Vagina (tissue), 2 donors: ENCODE data around the gene NFATC3. TPM values are rescaled to one million over a fixed set of nuclear protein-coding genes. Genes with fewer than 3 reads are reported as not detected.

ENCODE experiments used
- DNase-seq, 2 donors: peaks; one replicate each; pipeline ENCODE4 v3.0.0-alpha.2; 2017; ENCODE audit errors: extremely low spot score in 2 of 2
- H3K27ac ChIP-seq: fragments of 200-600 bp; sonication (generic); one replicate; pipeline ENCODE4 v1.5.1; 2019
- H3K27me3 ChIP-seq: fragments of 200-600 bp; sonication (generic); one replicate; pipeline ENCODE4 v1.5.1; 2019
- H3K36me3 ChIP-seq, 2 donors: fragments of 200-600 bp; sonication (generic); one replicate each; pipeline ENCODE4 v1.5.1; 2017 to 2019
- H3K4me1 ChIP-seq: fragments of 200-600 bp; sonication (generic); one replicate; pipeline ENCODE4 v1.5.1; 2019
- H3K4me3 ChIP-seq, 2 donors: fragments of 200-600 bp; sonication (generic); 1 replicate in 1 of 2; 2 replicates in 1 of 2; pipeline ENCODE4 v1.5.1; 2016 to 2019
- H3K9me3 ChIP-seq: fragments of 200-600 bp; sonication (generic); one replicate; pipeline ENCODE4 v1.5.1; 2019
- POLR2A ChIP-seq, 2 donors: fragments of 450-650 bp; IDR thresholded peaks; one replicate each; pipeline ENCODE4 v1.6.1; 2017; ENCODE audit warnings: antibody characterized with exemption in 2 of 2, mild to moderate bottlenecking in 2 of 2, moderate library complexity in 2 of 2
- POLR2AphosphoS5 ChIP-seq, 2 donors: sonication (generic); formaldehyde crosslinking; IDR thresholded peaks; one replicate each; pipeline ENCODE4 v1.9.0; 2017; ENCODE audit warnings: antibody characterized with exemption in 2 of 2, mild to moderate bottlenecking in 2 of 2, low read depth in 1 of 2; ENCODE audit not compliant: insufficient read depth in 1 of 2
- intact Hi-C: fragments of 100-400 bp; cut with DNase I; formaldehyde crosslinking; loops from one replicate; pipeline ENCODE4 v1.15.1; 2023
- total RNA-seq: library from RNA; depleted of rRNA; stranded (reverse); fragments of >200 nt; gene quantifications from one replicate; pipeline ENCODE4 v1.2.3, GENCODE V29; 2016
- TF ChIP-seq, protein P1 (sequence below), 3 experiments: fragments of 450-650 bp in 2 of 3; fragments of 200-600 bp in 1 of 3; sonication (generic) in 1 of 3; IDR thresholded peaks; one replicate each; pipeline ENCODE4 v1.5.1; 2017 to 2019; ENCODE audit warnings: antibody characterized with exemption in 3 of 3, mild to moderate bottlenecking in 2 of 3, moderate library complexity in 2 of 3

Gene NFATC3
- total RNA-seq, 1 donor from 2014 or later: 51.8 TPM

DNA sequence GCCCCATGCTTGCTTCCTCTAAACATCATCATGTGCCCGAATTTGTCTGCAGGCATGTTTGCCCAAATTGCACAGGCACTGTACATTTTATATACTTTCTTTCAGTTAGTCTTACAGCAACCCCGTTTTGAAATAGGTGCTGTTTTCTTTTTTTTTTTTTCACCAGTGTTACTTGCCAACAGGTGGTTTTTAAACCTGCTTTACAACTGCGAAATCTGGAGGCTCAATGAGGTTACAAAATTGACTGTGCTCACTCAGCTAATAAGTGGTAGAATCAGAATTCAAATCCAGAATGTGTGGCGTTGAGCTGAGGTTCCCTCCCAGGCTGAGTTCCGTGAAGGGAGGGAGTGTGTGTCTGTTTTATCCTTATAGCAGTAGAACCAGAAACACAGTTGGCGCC lies 165.8 kb downstream of the NFATC3 start:
- H3K27ac ChIP-seq: no peak overlapping the region
- H3K4me1 ChIP-seq: peaks cover 26% of the 10 kb centered on the region
- H3K9me3 ChIP-seq: no peaks in the 10 kb centered on the region
- H3K4me3 ChIP-seq: no peak overlapping the region
- no peak for TF ChIP-seq POLR2A (IDR thresholded peaks at IDR 0.05)
- DNase-seq: no peak
- H3K36me3 ChIP-seq: peaks cover 0 to 39% of the 10 kb centered on the region in 2 donors
- intact Hi-C loops: no loop called here
- no peaks in the 10 kb centered on the region for H3K27me3 ChIP-seq

DNA sequence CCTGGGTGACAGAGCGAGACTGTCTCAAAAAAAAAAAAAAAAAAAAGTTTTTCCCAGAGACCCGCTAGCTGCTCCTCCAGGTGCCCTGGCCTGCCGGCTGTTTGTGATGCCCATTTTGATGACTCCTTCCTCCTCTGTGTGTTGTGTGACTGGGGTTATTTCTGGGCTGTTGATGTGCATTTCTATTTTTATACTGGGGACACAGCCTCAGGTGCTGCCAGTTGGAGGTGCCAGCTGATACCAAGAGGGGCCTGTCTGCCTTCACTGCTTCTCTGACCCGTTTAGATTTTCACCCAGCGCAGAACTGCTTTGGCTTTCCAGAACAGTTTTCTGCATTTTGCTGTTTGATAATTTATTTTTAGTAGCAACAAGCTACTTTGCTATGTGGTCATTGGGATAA lies 166.7 kb downstream of the NFATC3 start:
- H3K4me3 ChIP-seq: no peak overlapping the region
- TF ChIP-seq, protein P1, sequence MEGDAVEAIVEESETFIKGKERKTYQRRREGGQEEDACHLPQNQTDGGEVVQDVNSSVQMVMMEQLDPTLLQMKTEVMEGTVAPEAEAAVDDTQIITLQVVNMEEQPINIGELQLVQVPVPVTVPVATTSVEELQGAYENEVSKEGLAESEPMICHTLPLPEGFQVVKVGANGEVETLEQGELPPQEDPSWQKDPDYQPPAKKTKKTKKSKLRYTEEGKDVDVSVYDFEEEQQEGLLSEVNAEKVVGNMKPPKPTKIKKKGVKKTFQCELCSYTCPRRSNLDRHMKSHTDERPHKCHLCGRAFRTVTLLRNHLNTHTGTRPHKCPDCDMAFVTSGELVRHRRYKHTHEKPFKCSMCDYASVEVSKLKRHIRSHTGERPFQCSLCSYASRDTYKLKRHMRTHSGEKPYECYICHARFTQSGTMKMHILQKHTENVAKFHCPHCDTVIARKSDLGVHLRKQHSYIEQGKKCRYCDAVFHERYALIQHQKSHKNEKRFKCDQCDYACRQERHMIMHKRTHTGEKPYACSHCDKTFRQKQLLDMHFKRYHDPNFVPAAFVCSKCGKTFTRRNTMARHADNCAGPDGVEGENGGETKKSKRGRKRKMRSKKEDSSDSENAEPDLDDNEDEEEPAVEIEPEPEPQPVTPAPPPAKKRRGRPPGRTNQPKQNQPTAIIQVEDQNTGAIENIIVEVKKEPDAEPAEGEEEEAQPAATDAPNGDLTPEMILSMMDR (IDR thresholded peaks at IDR 0.05): no peak
- no peak for TF ChIP-seq POLR2AphosphoS5 (IDR thresholded peaks at IDR 0.05; ENCODE audit: insufficient read depth in 1 of 2, low read depth in 1 of 2)
- TF ChIP-seq POLR2A (IDR thresholded peaks at IDR 0.05): no peak
- no peak for DNase-seq
- no peaks in the 10 kb centered on the region for H3K27me3 ChIP-seq
- peaks cover 18% of the 10 kb centered on the region for H3K4me1 ChIP-seq
- H3K9me3 ChIP-seq: no peaks in the 10 kb centered on the region
- H3K27ac ChIP-seq: no peak overlapping the region
- intact Hi-C loops: no loop called here
- peaks cover 0 to 46% of the 10 kb centered on the region in 2 donors for H3K36me3 ChIP-seq

DNA sequence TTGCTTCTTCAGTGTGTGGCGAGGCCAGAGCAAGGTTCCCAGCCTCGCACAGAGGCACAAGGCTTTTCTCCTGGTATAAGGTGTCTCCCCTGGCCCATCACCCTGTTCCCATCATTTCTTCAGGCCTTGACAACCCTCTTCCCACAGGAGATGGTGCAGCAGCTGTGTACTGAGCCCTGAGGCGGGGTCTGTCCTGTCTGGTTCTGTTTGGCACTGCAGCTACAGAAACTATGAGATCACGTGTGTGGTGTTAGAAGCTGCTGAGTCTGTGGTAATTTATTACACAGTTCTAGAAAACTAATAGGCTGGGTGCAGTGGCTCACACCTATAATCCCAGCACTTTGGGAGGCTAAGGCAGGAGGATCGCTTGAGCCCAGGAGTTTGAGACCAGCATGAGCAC lies 167.2 kb downstream of the NFATC3 start:
- Histone ChIP-seq H3K36me3 (peaks cover 0 to 46% of the 10 kb centered on the region in 2 donors), H3K9me3 (no peaks in the 10 kb centered on the region), H3K4me3 (no peak overlapping the region), H3K27ac (no peak overlapping the region), H3K27me3 (no peaks in the 10 kb centered on the region), H3K4me1 (peaks cover 18% of the 10 kb centered on the region)
- no peak for DNase-seq
- intact Hi-C loops: no loop called here
- TF ChIP-seq POLR2A (IDR thresholded peaks at IDR 0.05) (no peak), POLR2AphosphoS5 (IDR thresholded peaks at IDR 0.05; ENCODE audit: insufficient read depth in 1 of 2, low read depth in 1 of 2) (no peak)
- TF ChIP-seq, protein P1 (IDR thresholded peaks at IDR 0.05): no peak

DNA sequence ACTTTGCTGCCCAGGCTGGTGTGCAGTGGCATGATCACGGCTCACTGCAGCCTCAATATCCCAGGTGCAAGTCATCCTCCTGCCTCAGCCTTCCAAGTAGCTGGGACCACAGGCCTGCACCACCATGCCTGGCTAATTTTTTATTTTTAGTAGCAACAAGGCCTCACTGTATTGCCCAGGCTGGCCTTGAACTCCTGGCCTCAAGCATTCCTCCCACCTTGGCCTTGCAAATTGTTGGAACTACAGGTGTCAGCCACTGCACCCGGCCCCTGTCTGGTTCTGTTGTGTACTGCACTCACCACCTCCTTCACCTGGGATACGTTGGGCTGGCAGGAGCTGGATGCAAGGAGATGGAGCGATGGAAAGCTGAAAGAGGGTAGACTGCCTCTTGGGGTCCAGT lies 168.6 kb downstream of the NFATC3 start:
- Histone ChIP-seq H3K9me3 (no peaks in the 10 kb centered on the region), H3K4me3 (no peak overlapping the region), H3K4me1 (peaks cover 11% of the 10 kb centered on the region), H3K27ac (no peak overlapping the region), H3K27me3 (no peaks in the 10 kb centered on the region), H3K36me3 (peaks cover 0 to 46% of the 10 kb centered on the region in 2 donors)
- intact Hi-C loops: no loop called here
- no peak for DNase-seq
- TF ChIP-seq POLR2A (IDR thresholded peaks at IDR 0.05) (no peak), POLR2AphosphoS5 (IDR thresholded peaks at IDR 0.05; ENCODE audit: insufficient read depth in 1 of 2, low read depth in 1 of 2) (no peak)
- TF ChIP-seq, protein P1 (IDR thresholded peaks at IDR 0.05): no peak

DNA sequence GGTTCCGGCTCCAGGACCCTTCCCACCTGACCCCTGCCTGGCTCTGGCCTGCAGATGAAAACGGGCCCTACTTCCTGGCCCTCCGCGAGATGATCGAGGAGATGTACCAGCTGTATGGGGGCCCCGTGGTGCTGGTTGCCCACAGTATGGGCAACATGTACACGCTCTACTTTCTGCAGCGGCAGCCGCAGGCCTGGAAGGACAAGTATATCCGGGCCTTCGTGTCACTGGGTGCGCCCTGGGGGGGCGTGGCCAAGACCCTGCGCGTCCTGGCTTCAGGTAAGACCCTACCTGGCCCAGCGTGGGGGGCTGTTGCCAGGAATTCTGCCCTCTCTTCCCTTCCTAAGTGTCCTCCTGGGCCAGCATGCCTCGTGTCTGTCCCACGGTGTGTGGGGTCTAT lies 170.5 kb downstream of the NFATC3 start:
- peaks cover 11% of the 10 kb centered on the region for H3K4me1 ChIP-seq
- DNase-seq: no peak
- no peak overlapping the region for H3K4me3 ChIP-seq
- H3K27ac ChIP-seq: no peak overlapping the region
- no peaks in the 10 kb centered on the region for H3K9me3 ChIP-seq
- TF ChIP-seq, protein P1 (IDR thresholded peaks at IDR 0.05): no peak
- TF ChIP-seq POLR2AphosphoS5 (IDR thresholded peaks at IDR 0.05; ENCODE audit: insufficient read depth in 1 of 2, low read depth in 1 of 2): no peak
- TF ChIP-seq POLR2A (IDR thresholded peaks at IDR 0.05): no peak
- intact Hi-C loops: no loop called here
- no peaks in the 10 kb centered on the region for H3K27me3 ChIP-seq
- H3K36me3 ChIP-seq: peaks cover 0 to 52% of the 10 kb centered on the region in 2 donors
